Lower leg skin (tissue), 4 donors: ENCODE data around the gene FOXB1. TPM values are rescaled to one million over a fixed set of nuclear protein-coding genes. Genes with fewer than 3 reads are reported as not detected.

Source experiments
- DNase-seq, 2 donors: peaks; one replicate each; pipeline ENCODE4 v3.0.0-alpha.2; 2019; ENCODE audit warnings: low spot score in 2 of 2
- H3K4me3 ChIP-seq: fragments of 200-600 bp; sonication (generic); 2 replicates; pipeline ENCODE4 v1.5.1; 2017; ENCODE audit warnings: mild to moderate bottlenecking, low read depth; ENCODE audit not compliant: poor library complexity, severe bottlenecking
- CTCF ChIP-seq, 3 donors: fragments of 450-650 bp; IDR thresholded peaks; one replicate each; pipeline ENCODE4 v1.5.1; 2016; ENCODE audit warnings: antibody characterized with exemption in 3 of 3, mild to moderate bottlenecking in 3 of 3, moderate library complexity in 2 of 3
- POLR2A ChIP-seq, 2 donors: fragments of 450-650 bp; IDR thresholded peaks; one replicate each; pipeline ENCODE4 v1.6.1; 2016 to 2017; ENCODE audit warnings: antibody characterized with exemption in 2 of 2, mild to moderate bottlenecking in 1 of 2, moderate library complexity in 1 of 2
- WGBS, 2 donors: methylation state at CpG; one replicate each; pipeline ENCODE4 v1.1.5; 2018; 5-methylcytosine and 5-hydroxymethylcytosine counted together
- intact Hi-C: fragments of 100-400 bp; cut with DNase I; formaldehyde crosslinking; loops from one replicate; pipeline ENCODE4 v1.15.0; 2023; ENCODE audit warnings: low total_unique reads
- total RNA-seq, 4 donors: library from RNA; depleted of rRNA; stranded (reverse); fragments of >200 nt; gene quantifications; one replicate each; pipeline ENCODE4 v1.1.0, GENCODE V29; 2016

Gene FOXB1
- total RNA-seq, 4 donors from 2014 or later: not detected

- H3K4me3 ChIP-seq: no peak overlapping the region
- 8 to 9% methylated on average over 33 of the region's 33 CpGs for WGBS, 2 donors
- TF ChIP-seq CTCF (IDR thresholded peaks at IDR 0.05) (no peak), POLR2A (IDR thresholded peaks at IDR 0.05) (no peak)
- intact Hi-C loops: no loop called here
- DNase-seq: no peak
These were observed 3.8 kb upstream of the FOXB1 start for GRCh38 chr15:60000113-60000823.

- intact Hi-C loops: no loop called here
- WGBS, 2 donors: 8 to 12% methylated on average over 19 of the region's 19 CpGs
- TF ChIP-seq CTCF (IDR thresholded peaks at IDR 0.05): no peak
- TF ChIP-seq POLR2A (IDR thresholded peaks at IDR 0.05): no peak
- DNase-seq: no peak
- no peak overlapping the region for H3K4me3 ChIP-seq
These were observed 3.1 kb upstream of the FOXB1 start for GRCh38 chr15:60000824-60001609.

- TF ChIP-seq POLR2A (IDR thresholded peaks at IDR 0.05) (no peak), CTCF (IDR thresholded peaks at IDR 0.05) (no peak)
- no peak for DNase-seq
- H3K4me3 ChIP-seq: no peak overlapping the region
- WGBS, 2 donors: 8 to 10% methylated on average over 34 of the region's 34 CpGs
- intact Hi-C loops: no loop called here
These were observed 2.2 kb upstream of the FOXB1 start for GRCh38 chr15:60001610-60002527.

GRCh38 chr15:60002528-60003218 lies 1.4 kb upstream of the FOXB1 start:
- intact Hi-C loops: no loop called here
- TF ChIP-seq CTCF (IDR thresholded peaks at IDR 0.05): no peak
- no peak for TF ChIP-seq POLR2A (IDR thresholded peaks at IDR 0.05)
- 15 to 18% methylated on average over 26 of the region's 26 CpGs for WGBS, 2 donors

More at GRCh38 chr15:60002528-60003218, 1.4 kb upstream of the FOXB1 start:
- no peak overlapping the region for H3K4me3 ChIP-seq
- DNase-seq: no peak
